GM18519 (cell line): ENCODE results near the gene FAM114A1.
"Not testable (repeated sequence)": the region's sequence is repeated elsewhere in the genome, so short reads cannot be mapped to it uniquely, and the experiment has no call there.

ENCODE experiments used
- ATAC-seq: cut with Tn5 transposase; IDR thresholded peaks from one replicate; pipeline ENCODE4 v1.9.1; 2021; ENCODE audit warnings: mild to moderate bottlenecking, moderate library complexity; ENCODE audit not compliant: unreplicated experiment, low FRiP score

Gene FAM114A1

GRCh38 chr4:38898245-38898644 lies 30.6 kb downstream of the FAM114A1 start:
- no peak for ATAC-seq

- no peak for ATAC-seq
These were observed 34.6 kb downstream of the FAM114A1 start for GRCh38 chr4:38902221-38902620.

GRCh38 chr4:38902695-38903094 lies 35.1 kb downstream of the FAM114A1 start:
- no peak for ATAC-seq

GRCh38 chr4:38904090-38904666 lies 36.6 kb downstream of the FAM114A1 start:
- ATAC-seq, result no peak

GRCh38 chr4:38904682-38905081 lies 37.1 kb downstream of the FAM114A1 start:
- no peak for ATAC-seq

- ATAC-seq, result no peak
These were observed 38.2 kb downstream of the FAM114A1 start for GRCh38 chr4:38905652-38906385.

GRCh38 chr4:38907696-38908270 lies 40.2 kb downstream of the FAM114A1 start:
- no peak for ATAC-seq

- no peak for ATAC-seq
These were observed 41.4 kb downstream of the FAM114A1 start for GRCh38 chr4:38909015-38909414.

GRCh38 chr4:38911257-38911656 lies 43.7 kb downstream of the FAM114A1 start:
- ATAC-seq, result no peak

- no peak for ATAC-seq
These were observed 47.2 kb downstream of the FAM114A1 start for GRCh38 chr4:38914854-38915253.

- ATAC-seq, result not testable (repeated sequence)
These were observed 48.7 kb downstream of the FAM114A1 start for GRCh38 chr4:38916267-38916666.

- ATAC-seq, result no peak
These were observed 49.9 kb downstream of the FAM114A1 start for GRCh38 chr4:38917481-38918025.

- no peak for ATAC-seq
These were observed 51.9 kb downstream of the FAM114A1 start for GRCh38 chr4:38919494-38919893.

- no peak for ATAC-seq
These were observed 52.6 kb downstream of the FAM114A1 start for GRCh38 chr4:38920186-38920585.

- no peak for ATAC-seq
These were observed 53.1 kb downstream of the FAM114A1 start for GRCh38 chr4:38920677-38921076.

GRCh38 chr4:38921151-38921550 lies 53.5 kb downstream of the FAM114A1 start:
- no peak for ATAC-seq

GRCh38 chr4:38923746-38924145 lies 56.1 kb downstream of the FAM114A1 start:
- ATAC-seq, result no peak

GRCh38 chr4:38924353-38924752 lies 56.7 kb downstream of the FAM114A1 start:
- no peak for ATAC-seq

- no peak for ATAC-seq
These were observed 58.1 kb downstream of the FAM114A1 start for GRCh38 chr4:38925492-38926413.

- ATAC-seq, result no peak
These were observed 59.3 kb downstream of the FAM114A1 start for GRCh38 chr4:38926896-38927295.

- no peak for ATAC-seq
These were observed 61.0 kb downstream of the FAM114A1 start for GRCh38 chr4:38928568-38928967.
